Naive thymus-derived CD4-positive, alpha-beta T cell (primary cell): ENCODE measurements around the gene FLYWCH2. TPM values are rescaled to one million over a fixed set of nuclear protein-coding genes. Genes with fewer than 3 reads are reported as not detected.

Experiments
- ATAC-seq: fragments of 150-1000 bp; cut with Tn5 transposase; 2 replicates; pipeline ENCODE4 v1.10.0; 2021; ENCODE audit warnings: mild to moderate bottlenecking, moderate library complexity
- CTCF ChIA-PET: fragments of 350-600 bp; sonication (Branson Sonifier 250); formaldehyde crosslinking; loops from one replicate; lab custom pipeline; 2021; ENCODE audit warnings: antibody characterized with exemption; lab: Charles Lee
- POLR2A ChIA-PET: fragments of 350-600 bp; sonication (Branson Sonifier 250); formaldehyde crosslinking; loops from one replicate; lab custom pipeline; 2021; ENCODE audit warnings: antibody characterized with exemption, inconsistent platforms; lab: Charles Lee
- DNase-seq, 9 donors: peaks; one replicate each; pipeline versions ENCODE4 v3.0.0 to v3.0.0-alpha.2; 2020 to 2022; ENCODE audit warnings: mixed read lengths in 1 of 9
- H3K27ac ChIP-seq: one replicate; pipeline ENCODE4 v1.7.0; 2013; ENCODE audit warnings: mild to moderate bottlenecking, low read depth, low read length, moderate library complexity
- H3K27me3 ChIP-seq, 2 donors: one replicate each; pipeline ENCODE4 v1.7.0; 2013; ENCODE audit warnings: low read length in 2 of 2, mild to moderate bottlenecking in 2 of 2, moderate library complexity in 2 of 2; ENCODE audit not compliant: control insufficient read depth in 2 of 2, insufficient read depth in 2 of 2
- H3K36me3 ChIP-seq, 3 experiments: 1 replicate in 2 of 3; 2 replicates in 1 of 3; pipeline ENCODE4 v1.7.0; 2013; ENCODE audit warnings: low read length in 3 of 3, mild to moderate bottlenecking in 3 of 3, moderate library complexity in 1 of 3; ENCODE audit not compliant: insufficient read depth in 3 of 3, control insufficient read depth in 2 of 3
- H3K4me1 ChIP-seq, 2 donors: one replicate each; pipeline ENCODE4 v1.7.0; 2013; ENCODE audit warnings: low read length in 2 of 2, mild to moderate bottlenecking in 2 of 2, moderate library complexity in 1 of 2; ENCODE audit not compliant: control insufficient read depth in 2 of 2, insufficient read depth in 2 of 2
- H3K4me3 ChIP-seq: 2 replicates; pipeline ENCODE4 v1.7.0; 2013; ENCODE audit warnings: mild to moderate bottlenecking, low read length
- H3K9me3 ChIP-seq, 3 experiments: 1 replicate in 2 of 3; 2 replicates in 1 of 3; pipeline ENCODE4 v1.7.0; 2013; ENCODE audit warnings: low read length in 3 of 3; ENCODE audit not compliant: control insufficient read depth in 2 of 3
- H3K27ac Mint-ChIP-seq, 9 donors: one replicate each; pipeline ENCODE4 v1.8.0; 2020 to 2022; ENCODE audit warnings: mixed read lengths in 9 of 9, mild to moderate bottlenecking in 8 of 9, moderate library complexity in 5 of 9, inconsistent platforms in 2 of 9
- H3K27me3 Mint-ChIP-seq, 5 donors: one replicate each; pipeline ENCODE4 v1.8.0; 2021 to 2022; ENCODE audit warnings: mixed read lengths in 5 of 5, mild to moderate bottlenecking in 1 of 5
- H3K36me3 Mint-ChIP-seq, 5 donors: one replicate each; pipeline ENCODE4 v1.8.0; 2020 to 2022; ENCODE audit warnings: mixed read lengths in 5 of 5, mild to moderate bottlenecking in 3 of 5, inconsistent platforms in 1 of 5
- H3K4me1 Mint-ChIP-seq, 7 donors: one replicate each; pipeline ENCODE4 v1.8.0; 2020 to 2022; ENCODE audit warnings: mixed read lengths in 7 of 7, mild to moderate bottlenecking in 3 of 7, inconsistent platforms in 1 of 7
- H3K4me3 Mint-ChIP-seq, 10 donors: one replicate each; pipeline ENCODE4 v1.8.0; 2020 to 2022; ENCODE audit warnings: mild to moderate bottlenecking in 10 of 10, mixed read lengths in 10 of 10, moderate library complexity in 6 of 10, inconsistent platforms in 2 of 10
- H3K9me3 Mint-ChIP-seq, 11 donors: one replicate each; pipeline ENCODE4 v1.8.0; 2020 to 2022; ENCODE audit warnings: mixed read lengths in 11 of 11, mild to moderate bottlenecking in 4 of 11, inconsistent platforms in 1 of 11, moderate library complexity in 1 of 11
- intact Hi-C, 2 donors: fragments of 100-400 bp; cut with micrococcal nuclease; formaldehyde crosslinking; loops; one replicate each; pipeline ENCODE4 v1.15.1; 2023
- polyA plus RNA-seq, 2 donors: library from polyadenylated mRNA; unstranded; fragments of 300-500 nt; fragmentation: Illumina TruSeq; gene quantifications; one replicate each; pipeline ENCODE4 v1.2.3, GENCODE V29; 2021
- total RNA-seq, 6 experiments: library from RNA in 5 of 6; stranded (reverse) in 5 of 6; gene quantifications; 1 replicate in 5 of 6; 2 replicates in 1 of 6; pipeline ENCODE4 v1.2.3 and lab custom pipeline; 2021 to 2026

FLYWCH2 gene
- total and polyA plus RNA-seq, 7 experiments from 2014 or later: 13.6 to 30.4 (median 24.8) TPM

DNA sequence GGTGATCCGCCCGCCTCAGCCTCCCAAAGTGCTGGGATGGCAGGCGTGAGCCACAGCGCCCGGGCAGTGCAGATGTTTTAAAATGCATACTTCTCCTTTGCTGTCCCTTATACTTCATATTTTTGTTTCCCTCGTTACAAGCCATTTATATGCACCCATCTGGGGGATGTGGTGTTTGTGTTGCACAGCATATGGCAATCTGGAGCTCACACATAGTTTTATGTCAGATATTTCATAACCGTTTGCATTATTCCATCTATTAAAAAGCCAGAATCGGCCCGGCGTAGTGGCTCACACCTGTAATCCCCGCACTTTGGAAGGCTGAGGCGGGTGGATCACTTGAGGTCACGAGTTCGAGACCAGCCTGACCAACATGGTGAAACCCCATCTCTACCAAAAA is 40.5 kb downstream of the FLYWCH2 start:
- H3K36me3 ChIP-seq: peaks cover 0 to 20% (median 0%) of the 10 kb centered on the region in 3 experiments
- peaks cover 13 to 24% (median 21%) of the 10 kb centered on the region in 7 donors for H3K4me1 Mint-ChIP-seq
- H3K27ac ChIP-seq: no peak overlapping the region
- H3K9me3 ChIP-seq: no peaks in the 10 kb centered on the region
- H3K4me3 Mint-ChIP-seq: no peak overlapping the region
- ChIA-PET CTCF (interaction anchor here (1.0 to 1.4 kb wide), 2 partner anchors 8 to 56 kb away, joined by 4 read pairs; no protein-coding TSS in a partner anchor), POLR2A (interaction anchor here (1.4 to 1.8 kb wide), 2 partner anchors 40 kb away, joined by 5 read pairs; partner anchors contain the start of gene FLYWCH2)
- no peak overlapping the region for H3K4me3 ChIP-seq
- DNase-seq (no peak), ATAC-seq (no peak)
- no peak overlapping the region for H3K27ac Mint-ChIP-seq
- H3K27me3 Mint-ChIP-seq: no peaks in the 10 kb centered on the region
- H3K4me1 ChIP-seq: peaks cover 5 to 10% of the 10 kb centered on the region in 2 donors
- H3K36me3 Mint-ChIP-seq: peaks cover 0 to 14% (median 5%) of the 10 kb centered on the region in 5 donors
- no peaks in the 10 kb centered on the region for H3K9me3 Mint-ChIP-seq
- H3K27me3 ChIP-seq: no peaks in the 10 kb centered on the region
- intact Hi-C loops: no loop called here

DNA sequence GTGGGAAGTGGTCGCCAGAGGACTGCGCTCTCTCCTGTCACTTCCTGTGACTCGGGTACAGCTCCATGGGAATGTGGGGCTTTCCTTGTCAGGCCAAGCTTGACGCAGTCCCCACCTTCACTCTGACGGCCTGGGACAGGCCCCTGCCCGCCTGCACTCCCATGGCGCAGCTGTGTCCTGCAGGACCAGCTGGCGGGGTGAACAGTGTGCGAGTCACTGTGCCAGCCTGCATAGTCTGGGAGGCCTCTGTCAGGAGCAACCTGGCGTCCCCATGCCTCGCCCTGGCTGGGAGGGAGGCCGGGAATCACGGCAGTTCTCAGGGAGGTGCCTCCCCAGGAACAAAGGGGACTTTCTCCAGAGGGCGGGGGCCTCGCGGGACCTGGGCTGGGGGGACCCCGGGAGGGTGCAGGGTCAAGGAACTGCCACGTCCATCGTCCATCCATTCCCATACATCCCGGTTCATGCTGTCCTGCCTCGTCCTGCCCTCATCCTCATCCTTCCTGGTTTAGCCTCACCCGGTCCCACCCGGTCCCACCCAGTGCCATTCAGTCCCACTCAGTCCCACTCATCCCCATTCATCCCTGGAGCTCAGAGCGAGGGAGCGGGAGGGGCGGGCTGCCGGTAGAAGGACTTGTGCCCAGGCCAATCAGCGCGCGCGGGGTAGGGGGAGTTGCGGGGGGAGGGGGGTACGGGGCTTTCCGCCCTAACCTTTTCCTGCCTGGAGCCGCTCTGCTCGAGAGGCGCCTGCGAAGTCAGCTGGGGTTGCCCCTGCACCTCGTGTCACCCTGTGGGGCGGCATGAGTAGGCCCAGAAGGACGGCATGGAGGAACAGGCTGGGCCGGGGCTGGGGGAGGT is 42.1 kb downstream of the FLYWCH2 start:
- Mint-ChIP-seq H3K27ac (no peak overlapping the region), H3K9me3 (no peaks in the 10 kb centered on the region), H3K36me3 (peaks cover 0 to 10% (median 0%) of the 10 kb centered on the region in 5 donors), H3K4me3 (no peak overlapping the region), H3K27me3 (no peaks in the 10 kb centered on the region), H3K4me1 (peaks cover 9 to 19% (median 16%) of the 10 kb centered on the region in 7 donors)
- Histone ChIP-seq H3K4me3 (no peak overlapping the region), H3K27me3 (no peaks in the 10 kb centered on the region), H3K36me3 (peaks cover 0 to 34% (median 0%) of the 10 kb centered on the region in 3 experiments), H3K27ac (no peak overlapping the region), H3K9me3 (no peaks in the 10 kb centered on the region), H3K4me1 (peaks cover 5 to 10% of the 10 kb centered on the region in 2 donors)
- intact Hi-C loops: no loop called here
- CTCF ChIA-PET: no interaction called here
- ATAC-seq: no peak
- POLR2A ChIA-PET: interaction anchor here (1.4 kb wide), 1 partner anchor 42 kb away, joined by 5 read pairs; the partner anchor contains the start of gene FLYWCH2
- no peak for DNase-seq

DNA sequence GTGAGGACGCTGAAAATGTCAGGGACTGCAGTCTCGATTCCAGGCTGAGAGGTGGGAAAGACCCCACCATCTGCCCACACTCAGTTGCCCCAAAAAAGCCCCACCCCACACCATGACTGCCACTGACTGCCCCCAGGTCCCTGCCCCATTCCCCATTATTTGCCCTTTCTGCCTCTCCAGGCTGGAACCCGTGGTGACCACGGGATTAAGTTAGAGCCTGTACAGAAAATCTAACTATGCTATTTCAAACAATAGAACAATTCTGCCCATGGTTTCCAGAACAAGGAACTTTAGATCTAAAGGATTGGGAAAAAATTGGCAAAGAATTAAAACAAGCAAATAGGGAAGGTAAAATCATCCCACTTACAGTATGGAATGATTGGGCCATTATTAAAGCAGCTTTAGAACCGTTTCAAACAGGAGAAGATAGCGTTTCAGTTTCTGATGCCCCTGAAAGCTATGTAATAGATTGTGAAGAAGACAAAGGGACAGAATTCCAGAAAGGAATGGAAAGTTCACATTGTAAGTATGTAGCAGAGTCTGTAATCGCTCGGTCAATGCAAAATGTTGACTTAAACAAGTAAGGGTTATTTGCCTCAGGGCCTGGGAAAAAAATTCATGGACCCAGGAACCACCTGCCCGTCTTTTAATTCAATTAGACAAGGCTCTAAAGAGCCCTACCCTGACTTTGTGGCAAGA is 43.1 kb downstream of the FLYWCH2 start:
- Mint-ChIP-seq H3K4me1 (peaks cover 9 to 19% (median 16%) of the 10 kb centered on the region in 7 donors), H3K9me3 (no peaks in the 10 kb centered on the region), H3K27ac (peak overlapping the region in 5 of 9 donors; percentile 12 to 63 (median 48)), H3K4me3 (no peak overlapping the region), H3K36me3 (peaks cover 0 to 10% (median 0%) of the 10 kb centered on the region in 5 donors), H3K27me3 (no peaks in the 10 kb centered on the region)
- intact Hi-C loops: loop anchor here (2.0 kb wide), 3 partner anchors 43 to 87 kb away; partner anchors contain the start of gene FLYWCH2 (in 1 of the 2)
- Histone ChIP-seq H3K27me3 (no peaks in the 10 kb centered on the region), H3K36me3 (peaks cover 0 to 43% (median 0%) of the 10 kb centered on the region in 3 experiments), H3K4me3 (no peak overlapping the region), H3K27ac (no peak overlapping the region), H3K9me3 (no peaks in the 10 kb centered on the region), H3K4me1 (peaks cover 5 to 10% of the 10 kb centered on the region in 2 donors)
- ChIA-PET POLR2A (interaction anchor here (0.8 to 1.2 kb wide), 2 partner anchors 13 to 43 kb away, joined by 4 to 5 read pairs; partner anchors contain the start of gene FLYWCH2), CTCF (interaction anchor here (0.8 to 1.5 kb wide), 9 partner anchors 12 to 87 kb away, joined by 3 to 7 read pairs (median 5); partner anchors contain the start of genes FLYWCH1 and FLYWCH2)
- DNase-seq: no peak
- no peak for ATAC-seq

DNA sequence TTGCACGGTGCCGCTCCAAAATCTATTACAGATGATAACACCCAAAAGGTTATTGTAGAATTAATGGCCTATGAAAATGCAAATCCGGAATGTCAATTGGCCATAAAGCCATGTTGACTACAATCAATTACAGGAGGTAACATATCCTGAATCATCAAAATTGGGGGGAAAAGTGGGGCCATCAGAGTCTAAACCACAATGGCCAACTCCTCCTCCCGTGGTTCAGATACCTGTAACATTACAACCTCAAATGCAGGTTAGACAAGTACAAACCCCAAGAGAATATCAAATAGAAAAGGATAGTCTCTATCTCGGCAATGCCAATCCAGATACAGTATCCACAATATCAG is 43.6 kb downstream of the FLYWCH2 start:
- peaks cover 0 to 10% (median 0%) of the 10 kb centered on the region in 5 donors for H3K36me3 Mint-ChIP-seq
- intact Hi-C loops: loop anchor here (2.0 kb wide), 3 partner anchors 44 to 88 kb away; partner anchors contain the start of gene FLYWCH2 (in 1 of the 2)
- peak overlapping the region in 7 of 10 donors; percentile 0 to 48 (median 29) for H3K4me3 Mint-ChIP-seq
- CTCF ChIA-PET: interaction anchor here (0.6 to 1.5 kb wide), 11 partner anchors 12 to 88 kb away, joined by 3 to 7 read pairs (median 5); partner anchors contain the start of genes FLYWCH1 and FLYWCH2
- POLR2A ChIA-PET: interaction anchor here (0.8 to 1.2 kb wide), 2 partner anchors 14 to 43 kb away, joined by 4 to 5 read pairs; partner anchors contain the start of gene FLYWCH2
- H3K9me3 ChIP-seq: no peaks in the 10 kb centered on the region
- no peaks in the 10 kb centered on the region for H3K27me3 Mint-ChIP-seq
- H3K27ac Mint-ChIP-seq: peak overlapping the region in 6 of 9 donors; percentile 12 to 63 (median 48)
- H3K9me3 Mint-ChIP-seq: no peaks in the 10 kb centered on the region
- no peak overlapping the region for H3K27ac ChIP-seq
- H3K4me1 ChIP-seq: peaks cover 5 to 10% of the 10 kb centered on the region in 2 donors
- ATAC-seq: no peak
- H3K4me1 Mint-ChIP-seq: peaks cover 9 to 19% (median 16%) of the 10 kb centered on the region in 7 donors
- peaks cover 0 to 43% (median 0%) of the 10 kb centered on the region in 3 experiments for H3K36me3 ChIP-seq
- no peak for DNase-seq
- no peak overlapping the region for H3K4me3 ChIP-seq
- H3K27me3 ChIP-seq: no peaks in the 10 kb centered on the region

DNA sequence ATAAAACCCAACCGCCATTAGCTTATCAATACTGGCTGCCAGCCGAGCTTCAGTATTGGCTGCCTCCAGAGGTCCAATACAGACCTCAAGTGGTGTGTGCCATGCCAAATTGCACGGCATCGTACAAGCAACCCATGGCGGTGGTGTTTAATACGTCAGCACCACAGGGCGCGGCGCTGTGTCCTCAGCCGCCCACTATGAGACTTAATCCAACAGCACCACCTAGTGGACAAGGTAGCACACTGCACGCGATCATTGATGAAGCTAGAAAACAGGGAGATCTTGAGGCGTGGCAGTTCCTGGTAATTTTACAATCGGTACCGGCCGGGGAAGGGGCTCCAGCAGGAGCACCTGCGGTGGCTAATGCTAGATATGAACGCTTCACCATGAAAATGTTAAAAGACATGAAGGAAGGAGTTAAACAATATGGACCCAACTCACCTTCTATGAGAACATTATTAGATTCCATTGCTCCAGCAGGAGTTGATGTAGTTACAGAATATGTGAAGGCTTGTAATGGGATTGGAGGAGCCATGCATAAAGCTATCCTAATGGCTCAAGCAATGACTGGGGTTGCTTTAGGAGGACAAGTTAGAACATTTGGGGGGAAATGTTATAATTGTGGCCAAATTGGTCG is 44.1 kb downstream of the FLYWCH2 start:
- ChIA-PET CTCF (interaction anchor here (0.6 to 1.5 kb wide), 15 partner anchors 12 to 88 kb away, joined by 3 to 7 read pairs (median 4); partner anchors contain the start of genes FLYWCH1 and FLYWCH2), POLR2A (interaction anchor here (0.8 to 1.2 kb wide), 2 partner anchors 14 to 44 kb away, joined by 4 to 5 read pairs; partner anchors contain the start of gene FLYWCH2)
- Histone ChIP-seq H3K27me3 (no peaks in the 10 kb centered on the region), H3K36me3 (peaks cover 0 to 40% (median 0%) of the 10 kb centered on the region in 3 experiments), H3K4me1 (peaks cover 5 to 10% of the 10 kb centered on the region in 2 donors), H3K9me3 (no peaks in the 10 kb centered on the region), H3K4me3 (no peak overlapping the region), H3K27ac (no peak overlapping the region)
- Mint-ChIP-seq H3K4me3 (peak overlapping the region in 7 of 10 donors; percentile 0 to 48 (median 29)), H3K27me3 (no peaks in the 10 kb centered on the region), H3K4me1 (peaks cover 8 to 19% (median 15%) of the 10 kb centered on the region in 7 donors), H3K27ac (peak overlapping the region in 7 of 9 donors; percentile 0 to 63 (median 48)), H3K36me3 (peaks cover 0 to 7% (median 0%) of the 10 kb centered on the region in 5 donors), H3K9me3 (no peaks in the 10 kb centered on the region)
- DNase-seq: peak; percentile 64 to 91 (median 84)
- peak; percentile 100 for ATAC-seq
- intact Hi-C loops: loop anchor here (1.0 to 2.0 kb wide), 7 partner anchors 22 to 88 kb away; partner anchors contain the start of gene FLYWCH2 (in 1 of the 2)
